Endodermal cell (in vitro differentiated cells): ENCODE results near the gene PAQR6. TPM values are rescaled to one million over a fixed set of nuclear protein-coding genes. Genes with fewer than 3 reads are reported as not detected.
"Not testable (repeated sequence)": the region's sequence is repeated elsewhere in the genome, so short reads cannot be mapped to it uniquely, and the experiment has no call there.

ENCODE experiments used
- DNase-seq: peaks from one replicate; pipeline ENCODE4 v3.0.0-alpha.2; 2017
- H3K27ac ChIP-seq: 2 replicates; pipeline ENCODE4 v1.5.1; 2013; ENCODE audit warnings: mild to moderate bottlenecking, low read depth, low read length, moderate library complexity
- H3K27me3 ChIP-seq: 2 replicates; pipeline ENCODE4 v1.6.1; 2013; ENCODE audit warnings: mild to moderate bottlenecking, low read length, moderate library complexity; ENCODE audit not compliant: insufficient read depth, control insufficient read depth, poor library complexity, severe bottlenecking
- H3K36me3 ChIP-seq: 2 replicates; pipeline ENCODE4 v1.7.0; 2013; ENCODE audit warnings: mild to moderate bottlenecking, low read length, moderate library complexity; ENCODE audit not compliant: control insufficient read depth, insufficient read depth
- H3K4me1 ChIP-seq: one replicate; pipeline ENCODE4 v1.7.0; 2013; ENCODE audit warnings: low read length; ENCODE audit not compliant: control insufficient read depth, insufficient read depth
- H3K4me3 ChIP-seq: 2 replicates; pipeline ENCODE4 v1.5.1; 2013; ENCODE audit warnings: mild to moderate bottlenecking, low read length, moderate library complexity
- H3K9ac ChIP-seq: 2 replicates; pipeline ENCODE4 v1.6.1; 2013; ENCODE audit warnings: mild to moderate bottlenecking, low read length, moderate library complexity; ENCODE audit not compliant: poor library complexity, severe bottlenecking; ENCODE audit errors: extremely low read depth
- H3K9me3 ChIP-seq: 2 replicates; pipeline ENCODE4 v1.6.1; 2013; ENCODE audit warnings: mild to moderate bottlenecking, low read length, moderate library complexity; ENCODE audit not compliant: control insufficient read depth
- H3K27ac Mint-ChIP-seq: 2 replicates; pipeline ENCODE4 v1.8.0; 2020; ENCODE audit warnings: mixed read lengths
- H3K27me3 Mint-ChIP-seq: 2 replicates; pipeline ENCODE4 v1.8.0; 2021; ENCODE audit warnings: mild to moderate bottlenecking, mixed read lengths; ENCODE audit not compliant: insufficient read depth
- H3K36me3 Mint-ChIP-seq: 2 replicates; pipeline ENCODE4 v1.8.0; 2020; ENCODE audit warnings: low read depth, mixed read lengths
- H3K4me1 Mint-ChIP-seq: 2 replicates; pipeline ENCODE4 v1.8.0; 2020; ENCODE audit warnings: mixed read lengths
- H3K4me3 Mint-ChIP-seq: 2 replicates; pipeline ENCODE4 v1.8.0; 2020; ENCODE audit warnings: mild to moderate bottlenecking, moderate library complexity, mixed read lengths
- H3K9me3 Mint-ChIP-seq: 2 replicates; pipeline ENCODE4 v1.8.0; 2020; ENCODE audit warnings: mild to moderate bottlenecking, mixed read lengths
- CTCF ChIP-seq: fragments of 200-600 bp; sonication (generic); conservative IDR thresholded peaks from 2 replicates; pipeline ENCODE4 v1.5.0; 2021; ENCODE audit warnings: antibody characterized with exemption, mild to moderate bottlenecking
- WGBS, 2 experiments: methylation state at CpG; one replicate each; pipeline versions ENCODE4 v1.1.5 to v1.1.7; 2013; ENCODE audit warnings: missing lambda C conversion rate in 2 of 2, mixed read lengths in 1 of 2; ENCODE audit not compliant: insufficient coverage in 1 of 2, insufficient read length in 1 of 2; 5-methylcytosine and 5-hydroxymethylcytosine counted together
- total RNA-seq, 2 donors: library from RNA; stranded (reverse); fragmentation: NEBNext Ultra II Directional in 1 of 2; extraction: Animal tissue kit (Norgen Biotek cat#: 25700) in 1 of 2; gene quantifications; 2 replicates in 1 of 2; 3 replicates in 1 of 2; pipeline ENCODE4 v1.2.1, GENCODE V29; 2021

The PAQR6 gene
- total RNA-seq, 2 donors from 2014 or later = 12.2 to 16.4 TPM

DNA sequence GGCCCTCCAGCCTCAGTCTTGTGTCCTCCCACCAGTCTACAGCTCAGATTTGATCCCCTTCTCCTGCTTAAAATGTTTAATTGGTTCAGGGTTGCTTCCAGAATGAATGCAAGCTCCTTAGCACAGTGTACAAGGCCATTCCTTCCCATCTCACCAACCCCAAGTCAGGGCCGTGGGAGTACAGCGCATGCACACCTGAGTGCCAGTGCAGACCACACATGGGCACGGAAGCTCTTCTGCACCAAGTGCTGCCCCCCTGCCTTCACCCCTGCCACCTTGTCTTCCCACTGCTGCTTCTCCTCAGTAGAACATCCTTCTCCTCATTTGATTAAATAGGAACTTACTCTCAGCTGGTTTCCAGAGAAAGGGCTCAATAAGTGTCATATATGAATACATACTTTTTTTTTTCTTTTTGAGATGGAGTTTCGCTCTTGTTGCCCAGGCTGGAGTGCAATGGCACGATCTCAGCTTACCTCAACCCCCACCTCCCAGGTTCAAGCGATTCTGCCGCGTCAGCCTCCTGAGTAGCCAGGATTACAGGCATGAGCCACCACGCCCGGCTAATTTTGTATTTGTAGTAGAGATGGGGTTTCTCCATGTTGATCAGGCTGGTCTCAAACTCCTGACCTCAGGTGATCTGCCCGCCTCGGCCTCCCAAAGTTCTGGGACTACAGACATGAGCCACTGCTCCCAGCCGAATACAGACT lies 25.7 kb downstream of the PAQR6 start:
- WGBS, 2 experiments = 80 to 94% methylated on average over 5 to 13 of the region's 13 CpGs
- Mint-ChIP-seq H3K9me3 (no peaks in the 10 kb centered on the region), H3K4me3 (no peak overlapping the region), H3K27ac (no peak overlapping the region), H3K36me3 (peaks cover 66% of the 10 kb centered on the region), H3K27me3 (no peaks in the 10 kb centered on the region), H3K4me1 (peaks cover 11% of the 10 kb centered on the region)
- H3K27me3 ChIP-seq = no peaks in the 10 kb centered on the region
- no peak for DNase-seq
- H3K4me3 ChIP-seq = no peak overlapping the region
- peaks cover 46% of the 10 kb centered on the region for H3K36me3 ChIP-seq
- no peaks in the 10 kb centered on the region for H3K9me3 ChIP-seq
- TF ChIP-seq CTCF = no peak
- H3K27ac ChIP-seq = no peak overlapping the region
- H3K4me1 ChIP-seq = no peaks in the 10 kb centered on the region
- H3K9ac ChIP-seq = no peak overlapping the region

- no peak overlapping the region for H3K27ac Mint-ChIP-seq
- no peak for DNase-seq
- WGBS, 2 experiments = 97% methylated on average over 6 to 9 of the region's 9 CpGs
- Histone ChIP-seq H3K9me3 (no peaks in the 10 kb centered on the region), H3K4me3 (no peak overlapping the region), H3K4me1 (no peaks in the 10 kb centered on the region), H3K36me3 (peaks cover 40% of the 10 kb centered on the region), H3K27ac (no peak overlapping the region), H3K9ac (no peak overlapping the region), H3K27me3 (no peaks in the 10 kb centered on the region)
- no peak overlapping the region for H3K4me3 Mint-ChIP-seq
- no peaks in the 10 kb centered on the region for H3K9me3 Mint-ChIP-seq
- no peak for TF ChIP-seq CTCF
- H3K4me1 Mint-ChIP-seq = peaks cover 8% of the 10 kb centered on the region
- no peaks in the 10 kb centered on the region for H3K27me3 Mint-ChIP-seq
- H3K36me3 Mint-ChIP-seq = peaks cover 59% of the 10 kb centered on the region
These were observed 27.6 kb downstream of the PAQR6 start for GRCh38 chr1:156220226-156220625.

DNA sequence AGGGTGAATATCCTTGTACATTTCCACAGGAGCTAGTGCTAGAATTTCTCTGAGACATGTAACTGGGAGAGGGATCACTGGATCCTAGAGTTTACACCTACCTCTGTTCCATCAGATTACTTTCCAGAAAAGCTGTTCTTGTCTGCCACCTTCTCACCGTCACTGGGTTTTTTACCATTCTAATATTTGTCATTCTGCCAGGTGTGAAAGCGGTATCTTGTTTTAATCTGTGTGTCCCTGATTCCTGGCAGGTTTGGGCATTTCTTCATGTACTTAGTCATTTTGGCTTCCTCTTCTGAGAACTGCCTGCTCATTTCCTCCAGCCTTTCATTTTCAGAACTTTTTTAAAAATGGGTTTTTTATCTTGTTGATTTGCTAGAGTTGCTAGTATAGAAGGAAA lies 30.0 kb downstream of the PAQR6 start:
- peak overlapping the region; percentile 52 for H3K9ac ChIP-seq
- WGBS, 2 experiments = 80 to 100% methylated on average over 1 to 2 of the region's 2 CpGs
- no peaks in the 10 kb centered on the region for H3K9me3 ChIP-seq
- peaks cover 30% of the 10 kb centered on the region for H3K36me3 ChIP-seq
- no peak for TF ChIP-seq CTCF
- H3K4me3 Mint-ChIP-seq = no peak overlapping the region
- peaks cover 14% of the 10 kb centered on the region for H3K4me1 Mint-ChIP-seq
- no peaks in the 10 kb centered on the region for H3K27me3 Mint-ChIP-seq
- H3K4me1 ChIP-seq = no peaks in the 10 kb centered on the region
- DNase-seq = peak; percentile 44
- H3K4me3 ChIP-seq = peak overlapping the region; percentile 37
- no peaks in the 10 kb centered on the region for H3K27me3 ChIP-seq
- H3K27ac ChIP-seq = no peak overlapping the region
- peaks cover 56% of the 10 kb centered on the region for H3K36me3 Mint-ChIP-seq
- H3K27ac Mint-ChIP-seq = peak overlapping the region; percentile 80
- no peaks in the 10 kb centered on the region for H3K9me3 Mint-ChIP-seq

- H3K4me1 ChIP-seq, DNase-seq, H3K9ac ChIP-seq, H3K9me3 Mint-ChIP-seq, H3K27me3 ChIP-seq, H3K27ac ChIP-seq, H3K4me3 ChIP-seq, H3K27me3 Mint-ChIP-seq, H3K4me3 Mint-ChIP-seq, H3K27ac Mint-ChIP-seq, H3K9me3 ChIP-seq: not testable (repeated sequence)
- H3K36me3 Mint-ChIP-seq = peaks cover 51% of the 10 kb centered on the region
- H3K36me3 ChIP-seq = peaks cover 30% of the 10 kb centered on the region
- peaks cover 21% of the 10 kb centered on the region for H3K4me1 Mint-ChIP-seq
- WGBS, 2 experiments = 95% methylated on average over 35 to 52 of the region's 55 CpGs
These were observed 31.3 kb downstream of the PAQR6 start for GRCh38 chr1:156216361-156217086.
